B cell (primary cell): ENCODE data around the gene SIPA1L3.

Experiments
- EZH2 ChIP-seq: IDR thresholded peaks from 2 replicates; pipeline ENCODE4 v1.6.1; 2012; ENCODE audit warnings: borderline replicate concordance, low read depth, mild to moderate bottlenecking, moderate library complexity, low read length; ENCODE audit not compliant: insufficient read depth, poor library complexity, severe bottlenecking
- TF ChIP-seq, protein P1 (sequence below): fragments of 200-600 bp; IDR thresholded peaks from one replicate; pipeline ENCODE4 v1.8.0; 2022; ENCODE audit warnings: antibody characterized with exemption, mild to moderate bottlenecking

DNA sequence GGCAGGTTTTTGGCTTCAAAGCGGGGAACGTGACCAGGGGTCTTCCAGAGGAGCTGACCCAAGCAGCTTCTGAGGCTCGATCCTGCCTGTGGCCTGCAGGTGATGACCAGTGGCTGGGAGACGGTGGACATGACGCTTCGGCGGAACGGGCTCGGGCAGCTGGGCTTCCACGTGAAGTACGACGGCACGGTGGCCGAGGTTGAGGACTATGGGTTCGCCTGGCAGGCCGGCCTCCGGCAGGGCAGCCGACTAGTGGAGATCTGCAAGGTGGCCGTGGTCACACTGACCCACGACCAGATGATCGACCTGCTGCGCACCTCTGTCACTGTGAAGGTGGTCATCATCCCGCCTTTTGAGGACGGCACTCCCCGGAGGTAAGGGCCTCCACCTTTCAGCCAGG, 223.4 kb downstream of the SIPA1L3 start:
- TF ChIP-seq, protein P1, sequence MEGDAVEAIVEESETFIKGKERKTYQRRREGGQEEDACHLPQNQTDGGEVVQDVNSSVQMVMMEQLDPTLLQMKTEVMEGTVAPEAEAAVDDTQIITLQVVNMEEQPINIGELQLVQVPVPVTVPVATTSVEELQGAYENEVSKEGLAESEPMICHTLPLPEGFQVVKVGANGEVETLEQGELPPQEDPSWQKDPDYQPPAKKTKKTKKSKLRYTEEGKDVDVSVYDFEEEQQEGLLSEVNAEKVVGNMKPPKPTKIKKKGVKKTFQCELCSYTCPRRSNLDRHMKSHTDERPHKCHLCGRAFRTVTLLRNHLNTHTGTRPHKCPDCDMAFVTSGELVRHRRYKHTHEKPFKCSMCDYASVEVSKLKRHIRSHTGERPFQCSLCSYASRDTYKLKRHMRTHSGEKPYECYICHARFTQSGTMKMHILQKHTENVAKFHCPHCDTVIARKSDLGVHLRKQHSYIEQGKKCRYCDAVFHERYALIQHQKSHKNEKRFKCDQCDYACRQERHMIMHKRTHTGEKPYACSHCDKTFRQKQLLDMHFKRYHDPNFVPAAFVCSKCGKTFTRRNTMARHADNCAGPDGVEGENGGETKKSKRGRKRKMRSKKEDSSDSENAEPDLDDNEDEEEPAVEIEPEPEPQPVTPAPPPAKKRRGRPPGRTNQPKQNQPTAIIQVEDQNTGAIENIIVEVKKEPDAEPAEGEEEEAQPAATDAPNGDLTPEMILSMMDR, result no peak
- no peak for TF ChIP-seq EZH2
